Measurements from ENCODE around the gene TP53TG5.

Gene TP53TG5

DNA sequence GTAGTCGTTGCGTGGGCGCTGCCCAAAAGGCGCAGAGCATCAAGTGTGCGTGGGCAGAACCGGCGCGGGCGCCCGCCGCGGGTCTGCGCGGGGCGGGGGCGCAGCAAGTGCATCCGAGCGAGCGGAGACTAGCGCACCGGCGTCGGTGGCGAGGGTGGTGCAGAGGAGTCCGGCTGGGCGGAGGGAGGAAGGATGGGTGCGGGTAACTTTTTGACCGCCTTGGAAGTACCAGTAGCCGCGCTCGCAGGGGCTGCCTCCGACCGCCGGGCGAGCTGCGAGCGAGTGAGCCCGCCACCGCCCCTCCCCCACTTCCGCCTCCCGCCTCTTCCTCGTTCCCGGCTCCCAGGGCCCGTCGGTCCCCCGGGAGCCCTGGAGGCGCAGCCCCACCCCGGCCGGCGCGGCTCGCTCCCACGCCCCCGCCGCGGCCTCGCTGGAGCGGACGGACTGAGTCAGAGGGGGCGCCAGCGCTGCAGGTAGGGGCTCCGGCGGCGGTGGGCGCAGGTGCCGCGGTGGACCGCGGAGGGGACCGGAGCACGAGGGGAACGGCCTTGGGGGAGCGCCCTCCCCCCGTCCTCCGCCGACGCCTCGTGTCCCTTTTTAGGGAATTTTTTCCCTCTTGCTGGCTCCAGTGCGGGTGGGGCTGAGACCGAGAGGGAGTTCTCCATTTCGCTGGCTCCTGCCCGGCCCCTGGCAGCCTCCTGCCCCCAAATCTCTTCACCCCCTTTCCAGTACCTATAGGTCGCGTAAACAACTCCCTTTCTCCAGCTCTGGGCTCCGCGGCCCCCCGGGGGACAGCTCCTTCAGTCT is 28.3 kb upstream of the TP53TG5 start:
- no peak for DNase-seq (ENCODE audit: low read depth, low spot score)
- peak overlapping the region; percentile 60 for H3K27ac ChIP-seq

DNA sequence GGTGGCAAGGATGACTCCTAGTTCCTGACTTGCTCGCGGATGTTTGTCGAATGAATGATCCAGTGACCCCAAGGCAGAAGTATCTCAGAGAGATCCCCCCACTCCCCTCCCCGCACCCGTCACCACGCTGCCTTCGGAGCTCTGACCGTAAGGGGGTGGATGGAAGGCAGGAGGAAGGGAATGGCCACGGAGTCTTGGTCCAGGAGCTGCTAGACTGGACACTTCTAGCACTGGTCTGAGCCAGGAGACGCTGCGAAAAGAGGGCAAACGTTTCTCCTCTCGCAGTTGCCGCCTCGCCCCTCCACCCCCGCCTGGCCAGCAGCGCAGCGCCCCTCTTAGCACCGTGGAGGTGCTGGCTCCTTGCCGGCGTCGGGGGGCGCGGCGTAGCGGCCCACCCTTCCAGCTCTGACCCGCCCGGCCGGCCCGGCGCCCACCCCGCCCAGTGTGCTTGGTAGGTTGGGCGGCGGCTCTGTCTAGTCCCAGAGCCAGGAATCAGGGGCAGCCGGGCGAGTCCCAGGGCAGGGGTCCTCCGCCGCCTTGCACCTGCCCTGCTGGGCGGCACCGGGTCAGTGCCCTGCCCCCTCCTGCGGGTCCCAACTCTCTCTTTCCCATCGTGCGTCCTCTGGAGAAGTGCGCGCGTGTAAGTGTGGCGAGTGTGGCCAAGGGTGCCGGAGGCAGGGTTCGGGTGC is 27.6 kb upstream of the TP53TG5 start:
- peak overlapping the region; percentile 60 for H3K27ac ChIP-seq
- no peak for DNase-seq (ENCODE audit: low read depth, low spot score)

GRCh38 chr20:45404438-45404837 is 26.3 kb upstream of the TP53TG5 start:
- no peak overlapping the region for H3K27ac ChIP-seq
- DNase-seq (ENCODE audit: low read depth, low spot score) = no peak

DNA sequence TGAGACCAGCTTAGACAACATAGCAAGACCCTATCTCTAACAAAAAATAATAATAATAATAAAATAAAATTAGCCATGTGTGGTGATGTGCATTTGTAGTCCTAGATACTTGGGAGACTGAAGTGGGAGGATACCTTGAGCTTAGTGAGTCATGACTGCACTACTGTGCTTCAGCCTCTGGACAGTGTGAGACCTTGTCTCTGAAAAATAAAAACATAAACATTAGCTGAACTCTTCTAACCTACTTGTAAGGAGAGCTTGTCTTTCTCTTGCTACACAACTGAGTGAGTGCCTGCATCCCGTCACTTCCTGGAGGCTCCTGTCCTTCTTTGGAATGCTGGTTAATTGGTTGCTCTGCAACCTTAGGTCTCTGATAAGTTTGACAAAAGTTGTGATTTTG is 24.8 kb upstream of the TP53TG5 start:
- H3K27ac ChIP-seq = no peak overlapping the region
- no peak for DNase-seq (ENCODE audit: low read depth, low spot score)

DNA sequence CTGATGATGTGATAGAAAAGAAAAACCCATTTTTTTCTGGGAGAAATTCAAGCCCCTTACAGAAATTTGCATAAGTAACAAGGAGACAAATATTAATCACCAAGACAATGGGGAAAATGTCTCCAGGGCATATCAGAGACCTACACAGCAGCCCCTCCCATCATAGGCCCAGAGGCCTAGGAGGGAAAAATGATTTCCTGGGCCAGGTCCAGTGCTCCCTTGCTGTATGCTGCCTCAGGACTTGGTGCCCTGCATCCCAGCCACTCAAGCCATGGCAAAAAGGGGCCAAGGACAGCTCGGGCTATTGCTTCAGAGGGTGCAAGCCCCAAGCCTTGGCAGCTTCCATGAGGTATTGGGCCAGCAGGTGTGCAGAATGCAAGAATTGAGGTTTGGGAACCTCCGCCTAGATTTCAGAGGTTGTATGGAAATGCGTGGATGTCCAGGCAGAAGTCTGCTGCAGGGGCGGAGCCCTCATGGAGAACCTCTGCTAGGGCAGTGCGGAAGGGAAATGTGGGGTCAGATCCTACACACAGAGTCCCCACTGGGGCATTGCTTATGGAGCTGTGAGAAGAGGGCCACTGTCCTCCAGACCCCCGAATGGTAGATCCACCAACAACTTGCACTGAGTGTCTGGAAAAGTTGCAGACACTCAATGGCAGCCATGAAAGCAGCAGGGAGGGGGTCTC is 22.4 kb upstream of the TP53TG5 start:
- DNase-seq (ENCODE audit: low read depth, low spot score) = no peak
- H3K27ac ChIP-seq = no peak overlapping the region

DNA sequence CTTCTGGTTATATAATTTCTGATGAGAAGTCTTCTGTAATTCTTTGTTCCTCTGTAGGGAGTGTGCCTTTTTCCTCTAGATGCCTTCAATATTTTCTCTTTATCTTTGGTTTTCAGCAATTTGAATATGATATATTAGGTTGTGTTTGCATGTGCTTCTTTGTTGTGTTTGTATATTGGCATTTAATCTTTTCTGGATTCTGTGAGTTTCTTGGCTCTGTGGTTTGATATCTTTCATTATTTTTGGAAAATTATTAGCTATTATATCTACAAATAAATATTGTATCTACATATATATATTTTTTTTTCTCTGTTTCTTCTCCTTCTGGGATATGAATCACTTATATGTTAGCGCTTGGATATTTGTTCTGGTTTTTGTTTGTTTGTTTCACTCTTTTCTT is 20.9 kb upstream of the TP53TG5 start:
- no peak for DNase-seq (ENCODE audit: low read depth, low spot score)
- H3K27ac ChIP-seq = no peak overlapping the region

DNA sequence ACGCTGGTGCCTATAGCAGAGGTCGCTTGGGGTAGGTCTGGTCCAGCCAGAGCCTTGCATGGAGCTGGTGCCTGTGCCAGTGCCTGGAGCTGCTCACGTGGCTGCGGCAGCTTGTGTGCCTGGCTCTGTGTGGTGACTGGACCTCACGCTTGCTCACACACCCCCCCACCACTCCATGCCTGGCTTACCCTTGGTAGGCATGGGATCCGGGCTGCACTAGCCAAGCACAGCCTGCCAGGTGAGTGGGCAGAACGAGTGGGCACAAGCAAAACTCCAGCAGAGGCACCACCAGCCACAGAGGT is 16.9 kb upstream of the TP53TG5 start:
- H3K27ac ChIP-seq = no peak overlapping the region
- DNase-seq (ENCODE audit: low read depth, low spot score) = no peak

DNA sequence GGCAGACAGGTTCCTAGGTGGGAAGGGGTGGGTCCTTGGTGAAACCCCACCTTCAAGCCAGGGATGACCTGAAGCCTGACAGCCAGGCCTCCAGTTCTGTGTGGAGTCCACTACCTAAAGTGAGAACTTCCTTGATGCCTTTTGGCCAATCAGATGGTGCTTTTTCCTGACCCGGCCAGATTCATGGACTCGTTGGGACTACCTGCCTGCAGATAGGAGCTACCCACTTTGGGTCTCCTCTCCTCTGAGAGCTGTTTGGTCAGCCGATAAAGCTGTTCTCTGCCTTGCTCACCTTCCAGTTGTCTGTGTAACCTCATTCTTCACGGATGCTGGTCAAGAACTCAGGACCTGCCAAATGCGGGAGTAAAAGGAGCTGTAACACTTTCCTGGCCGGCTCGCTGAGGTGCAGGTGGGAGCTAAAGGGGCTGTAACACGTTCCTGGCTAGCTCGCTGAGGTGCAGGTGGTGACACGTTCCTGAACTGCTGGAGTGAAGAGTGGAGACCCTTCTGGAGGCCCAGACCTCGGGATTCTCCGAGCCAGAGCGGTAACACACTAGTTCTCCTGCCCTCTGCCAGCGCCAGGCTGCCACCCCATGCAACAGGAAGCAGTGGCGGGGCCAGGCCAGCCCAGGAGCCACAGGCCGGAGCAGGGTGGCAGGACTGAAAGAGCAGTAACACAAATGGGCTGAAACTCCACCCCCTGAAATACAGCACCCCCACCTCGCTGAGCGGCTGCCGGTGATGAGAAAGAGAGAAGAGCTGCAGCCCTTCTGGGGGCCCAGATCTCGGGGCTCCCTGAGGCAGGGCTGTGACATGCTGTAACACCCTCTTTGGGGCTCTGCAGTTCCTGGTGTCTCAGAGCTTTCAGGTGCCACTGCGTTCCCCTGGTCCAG is 16.3 kb upstream of the TP53TG5 start:
- H3K27ac ChIP-seq = no peak overlapping the region
- DNase-seq (ENCODE audit: low read depth, low spot score) = no peak

GRCh38 chr20:45392733-45393132 is 14.6 kb upstream of the TP53TG5 start:
- DNase-seq (ENCODE audit: low read depth, low spot score) = no peak

DNA sequence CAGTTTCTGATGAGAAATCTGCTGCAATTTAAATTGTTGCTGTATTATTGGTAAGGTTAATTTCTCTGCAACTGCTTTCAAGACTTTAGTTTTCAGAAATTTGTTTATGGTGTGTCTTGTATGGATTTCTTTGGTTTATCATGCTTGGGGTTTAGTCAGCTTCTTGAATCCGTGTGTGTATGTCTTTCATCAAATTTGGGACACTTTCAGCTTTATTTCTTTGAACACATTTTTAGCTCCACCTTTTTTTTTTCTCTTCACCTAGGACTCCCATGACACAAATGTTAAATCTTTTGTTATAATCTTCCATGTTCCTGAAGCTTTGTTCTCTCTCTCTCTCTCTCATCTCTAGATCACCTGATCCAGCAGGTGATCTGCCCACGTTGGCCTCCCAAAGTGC is 13.4 kb upstream of the TP53TG5 start:
- H3K27ac ChIP-seq = no peak overlapping the region
- DNase-seq (ENCODE audit: low read depth, low spot score) = no peak

More at GRCh38 chr20:45392733-45393132, 14.6 kb upstream of the TP53TG5 start:
- no peak overlapping the region for H3K27ac ChIP-seq

- DNase-seq (ENCODE audit: low read depth, low spot score) = no peak
- H3K27ac ChIP-seq = no peak overlapping the region
Measured at GRCh38 chr20:45390931-45391330, 12.8 kb upstream of the TP53TG5 start.

DNA sequence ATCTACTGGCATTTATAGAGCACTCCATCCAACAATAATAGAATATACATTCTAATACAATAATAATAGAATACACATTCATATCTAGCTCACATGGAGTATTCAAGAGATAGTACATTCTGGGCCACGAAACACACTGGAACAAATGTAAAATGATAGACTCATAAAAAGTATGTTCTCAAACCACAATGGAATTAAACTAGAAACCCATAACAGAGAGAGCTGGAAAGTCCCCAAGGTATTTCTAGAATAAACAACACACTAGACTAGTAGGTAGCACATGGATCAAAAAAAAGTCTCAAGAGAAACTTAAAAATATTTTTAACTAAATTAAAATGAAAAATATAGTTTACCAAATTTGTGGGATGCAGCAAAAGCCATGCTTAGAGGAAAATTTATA is 9.1 kb upstream of the TP53TG5 start:
- no peak for DNase-seq (ENCODE audit: low read depth, low spot score)
- no peak overlapping the region for H3K27ac ChIP-seq

- H3K27ac ChIP-seq = no peak overlapping the region
- no peak for DNase-seq (ENCODE audit: low read depth, low spot score)
Measured at GRCh38 chr20:45377269-45377668, 856 bp downstream of the TP53TG5 start.

DNA sequence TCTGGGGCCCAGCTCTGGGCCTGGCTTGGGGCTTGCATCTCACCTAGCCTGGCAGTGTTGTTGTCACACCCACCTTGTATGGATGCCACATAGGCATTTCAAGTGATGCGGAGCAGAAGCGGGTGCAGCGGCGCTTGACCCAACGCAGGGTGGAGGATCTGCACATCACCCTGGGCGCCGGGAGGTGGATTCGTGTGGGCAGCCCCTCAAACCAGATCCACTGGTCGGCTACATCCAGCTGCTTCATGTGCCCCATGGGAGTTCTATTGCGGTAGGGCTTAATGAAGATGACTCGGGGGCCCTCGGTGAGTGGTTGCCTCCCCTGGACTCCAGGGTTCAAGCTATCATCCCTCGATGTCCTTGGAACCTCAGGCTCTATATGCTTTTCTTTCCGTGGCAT is 3.2 kb downstream of the TP53TG5 start:
- no peak overlapping the region for H3K27ac ChIP-seq
- no peak for DNase-seq (ENCODE audit: low read depth, low spot score)

DNA sequence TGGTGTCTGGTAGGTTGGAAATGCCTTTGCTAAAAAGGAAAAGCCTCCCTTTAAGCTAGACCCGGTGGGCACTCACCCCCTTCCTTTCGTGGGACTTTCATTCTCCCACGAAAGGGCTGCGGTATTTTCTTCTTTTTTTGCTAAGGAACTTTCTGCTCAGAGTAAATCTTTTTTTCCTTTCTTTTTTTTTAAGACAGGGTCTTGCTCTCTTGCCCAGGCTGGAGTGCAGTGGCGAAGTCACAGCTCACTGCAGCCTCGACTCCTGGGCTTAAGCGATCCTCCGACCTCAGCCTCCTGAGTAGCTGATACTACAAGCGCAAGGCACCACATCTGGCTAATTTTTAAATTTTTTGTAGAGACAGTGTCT is 4.0 kb downstream of the TP53TG5 start:
- H3K27ac ChIP-seq = no peak overlapping the region
- DNase-seq (ENCODE audit: low read depth, low spot score) = no peak

GRCh38 chr20:45373353-45374100 is 4.6 kb downstream of the TP53TG5 start:
- no peak overlapping the region for H3K27ac ChIP-seq
- peak; percentile 22 for DNase-seq (ENCODE audit: low read depth, low spot score)

GRCh38 chr20:45372646-45373352 is 5.3 kb downstream of the TP53TG5 start:
- DNase-seq (ENCODE audit: low read depth, low spot score) = no peak
- no peak overlapping the region for H3K27ac ChIP-seq

GRCh38 chr20:45372241-45372640 is 5.9 kb downstream of the TP53TG5 start:
- no peak overlapping the region for H3K27ac ChIP-seq
- no peak for DNase-seq (ENCODE audit: low read depth, low spot score)

DNA sequence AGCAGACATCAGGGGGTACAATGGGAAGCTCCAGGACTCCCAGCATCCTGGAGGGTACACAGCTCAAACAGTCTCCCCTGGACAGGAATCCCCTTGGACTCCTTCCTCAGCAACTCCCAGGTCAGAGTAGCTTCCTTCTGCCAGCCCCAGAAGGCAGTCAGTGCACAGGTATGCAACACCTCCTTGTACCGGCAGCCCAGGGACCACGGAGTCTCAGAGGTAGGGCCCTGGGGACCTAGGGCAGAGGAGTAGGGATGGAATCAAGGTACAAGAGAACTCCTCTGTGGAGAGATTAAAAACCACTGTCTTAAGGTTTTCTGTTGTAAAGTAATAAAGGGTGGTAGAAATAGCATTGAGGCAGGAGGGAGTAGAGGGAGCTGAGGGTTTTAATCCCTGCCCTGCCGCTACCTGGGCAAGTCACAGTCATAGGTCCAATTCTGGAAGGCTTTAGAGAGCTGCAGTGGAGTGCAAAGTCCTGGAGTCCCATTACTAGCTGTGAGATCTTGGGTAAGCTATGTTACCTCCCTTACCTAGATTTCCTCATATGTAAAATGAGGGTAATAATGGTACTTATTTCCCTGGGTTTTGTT is 7.5 kb downstream of the TP53TG5 start:
- DNase-seq (ENCODE audit: low read depth, low spot score) = no peak
- H3K27ac ChIP-seq = no peak overlapping the region
